WERI-Rb-1 (cell line): Measurements from ENCODE around the gene RTP2.
A peak's percentile ranks its signal among the peaks of the same experiment; 100 is the strongest.

ENCODE experiments used
- DNase-seq: peaks from one replicate; pipeline ENCODE4 v3.0.0-alpha.2; 2020
- H3K27ac ChIP-seq: fragments of 250-450 bp; sonication (Bioruptor Pico); 2 replicates; pipeline ENCODE4 v1.5.1; 2020; ENCODE audit warnings: mild to moderate bottlenecking, moderate library complexity
- H3K27me3 ChIP-seq: fragments of 250-450 bp; sonication (Bioruptor Pico); 2 replicates; pipeline ENCODE4 v1.5.1; 2021; ENCODE audit warnings: mild to moderate bottlenecking, low read depth, moderate library complexity; ENCODE audit not compliant: insufficient read depth, severe bottlenecking
- H3K36me3 ChIP-seq: fragments of 250-450 bp; sonication (Bioruptor Pico); 2 replicates; pipeline ENCODE4 v1.5.1; 2020; ENCODE audit warnings: mild to moderate bottlenecking, moderate library complexity
- H3K4me3 ChIP-seq: 2 replicates; pipeline ENCODE4 v1.5.1; 2011; ENCODE audit warnings: low read depth, mild to moderate bottlenecking, control low read depth, low read length
- H3K9me3 ChIP-seq: fragments of 250-450 bp; sonication (Bioruptor Pico); 2 replicates; pipeline ENCODE4 v1.5.1; 2021; ENCODE audit warnings: mild to moderate bottlenecking, moderate library complexity; ENCODE audit not compliant: severe bottlenecking
- TF ChIP-seq, protein P1 (sequence below): IDR thresholded peaks from 2 replicates; pipeline ENCODE4 v1.5.1; 2011; ENCODE audit warnings: low read depth, mild to moderate bottlenecking, control low read depth, inconsistent platforms, low read length

RTP2 gene

DNA sequence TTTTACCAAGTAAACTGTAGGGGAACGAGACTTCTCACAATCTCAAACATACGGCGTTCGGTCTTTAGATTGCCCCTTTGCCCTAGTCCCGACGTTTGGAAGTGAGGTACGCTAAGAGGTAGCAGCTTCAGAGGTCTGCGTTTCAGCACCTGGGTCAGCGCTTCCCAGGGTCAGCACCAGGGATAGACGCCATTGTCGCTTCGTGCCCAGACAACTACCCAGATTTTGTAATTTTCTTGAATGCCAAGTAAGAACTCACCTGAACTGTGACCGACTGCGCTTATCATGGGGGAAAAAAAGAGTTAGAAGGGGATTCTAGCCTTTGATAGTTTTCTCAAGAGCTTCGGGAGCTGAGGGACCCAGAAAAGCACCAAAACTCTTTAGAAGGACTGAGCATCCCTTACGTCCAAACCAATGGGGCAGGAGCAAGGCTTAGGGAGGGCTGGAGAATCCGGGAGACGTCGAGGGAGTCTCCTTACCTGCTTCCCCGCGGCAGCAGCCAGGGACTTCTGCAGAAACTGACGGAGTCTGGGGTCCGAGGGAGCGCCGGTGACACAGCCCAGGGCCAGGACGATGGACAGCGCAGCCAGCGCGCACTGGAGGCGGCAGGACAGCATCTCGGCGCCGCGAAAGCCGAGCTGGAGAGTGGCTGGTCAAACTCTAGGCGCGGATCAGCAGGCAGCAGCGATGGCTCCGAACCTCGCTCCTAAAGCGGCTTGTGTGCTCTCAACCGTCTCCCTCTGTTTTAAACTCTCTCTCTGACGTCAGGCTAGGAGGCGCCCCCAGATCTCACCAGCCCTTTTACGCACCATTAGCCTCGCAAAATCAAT lies 32.5 kb downstream of the RTP2 start, which contains the start of gene SST:
TSS of gene SST (minus strand) at position 720 of the 830 bp plus-strand sequence. CDS start at position 617, 103 bp downstream.
- Histone ChIP-seq H3K27ac (no peak within 1 kb of the TSS), H3K4me3 (no peak within 1 kb of the TSS), H3K36me3 (no peaks in the 10 kb centered on the region), H3K27me3 (peaks cover 68% of the 10 kb centered on the region), H3K9me3 (no peaks in the 10 kb centered on the region)
- TF ChIP-seq, protein P1, sequence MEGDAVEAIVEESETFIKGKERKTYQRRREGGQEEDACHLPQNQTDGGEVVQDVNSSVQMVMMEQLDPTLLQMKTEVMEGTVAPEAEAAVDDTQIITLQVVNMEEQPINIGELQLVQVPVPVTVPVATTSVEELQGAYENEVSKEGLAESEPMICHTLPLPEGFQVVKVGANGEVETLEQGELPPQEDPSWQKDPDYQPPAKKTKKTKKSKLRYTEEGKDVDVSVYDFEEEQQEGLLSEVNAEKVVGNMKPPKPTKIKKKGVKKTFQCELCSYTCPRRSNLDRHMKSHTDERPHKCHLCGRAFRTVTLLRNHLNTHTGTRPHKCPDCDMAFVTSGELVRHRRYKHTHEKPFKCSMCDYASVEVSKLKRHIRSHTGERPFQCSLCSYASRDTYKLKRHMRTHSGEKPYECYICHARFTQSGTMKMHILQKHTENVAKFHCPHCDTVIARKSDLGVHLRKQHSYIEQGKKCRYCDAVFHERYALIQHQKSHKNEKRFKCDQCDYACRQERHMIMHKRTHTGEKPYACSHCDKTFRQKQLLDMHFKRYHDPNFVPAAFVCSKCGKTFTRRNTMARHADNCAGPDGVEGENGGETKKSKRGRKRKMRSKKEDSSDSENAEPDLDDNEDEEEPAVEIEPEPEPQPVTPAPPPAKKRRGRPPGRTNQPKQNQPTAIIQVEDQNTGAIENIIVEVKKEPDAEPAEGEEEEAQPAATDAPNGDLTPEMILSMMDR: no peak
- peak; percentile 20 for DNase-seq

DNA sequence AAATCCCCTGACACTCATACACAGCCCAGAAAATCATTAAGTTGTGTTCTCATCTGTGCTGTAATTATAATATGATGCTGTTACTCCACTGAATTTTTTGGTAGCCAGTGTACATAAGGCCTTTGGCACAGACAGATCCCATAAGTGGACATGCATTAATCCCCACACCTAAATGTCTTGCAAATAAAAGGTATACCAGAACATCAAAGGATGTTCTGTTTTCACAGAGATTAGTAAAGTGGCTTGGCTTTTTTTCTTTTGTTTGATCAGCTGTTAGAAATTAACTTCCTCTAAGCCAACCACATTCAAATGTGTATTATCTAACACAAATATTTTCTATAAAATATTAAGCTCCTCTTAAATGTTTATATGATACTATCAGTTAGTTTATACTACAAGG lies 34.8 kb downstream of the RTP2 start:
- H3K4me3 ChIP-seq: no peak overlapping the region
- H3K27ac ChIP-seq: no peak overlapping the region
- no peaks in the 10 kb centered on the region for H3K36me3 ChIP-seq
- DNase-seq: no peak
- H3K9me3 ChIP-seq: no peaks in the 10 kb centered on the region
- peaks cover 60% of the 10 kb centered on the region for H3K27me3 ChIP-seq
- TF ChIP-seq, protein P1: no peak

- no peak overlapping the region for H3K27ac ChIP-seq
- H3K36me3 ChIP-seq: no peaks in the 10 kb centered on the region
- TF ChIP-seq, protein P1: no peak
- no peaks in the 10 kb centered on the region for H3K9me3 ChIP-seq
- no peak for DNase-seq
- H3K4me3 ChIP-seq: no peak overlapping the region
- peaks cover 52% of the 10 kb centered on the region for H3K27me3 ChIP-seq
Observed at GRCh38 chr3:187665764-187666402, 36.5 kb downstream of the RTP2 start.

GRCh38 chr3:187665010-187665409 lies 37.3 kb downstream of the RTP2 start:
- Histone ChIP-seq H3K27me3 (peaks cover 44% of the 10 kb centered on the region), H3K36me3 (no peaks in the 10 kb centered on the region), H3K4me3 (no peak overlapping the region), H3K9me3 (no peaks in the 10 kb centered on the region), H3K27ac (no peak overlapping the region)
- TF ChIP-seq, protein P1: no peak
- DNase-seq: no peak

DNA sequence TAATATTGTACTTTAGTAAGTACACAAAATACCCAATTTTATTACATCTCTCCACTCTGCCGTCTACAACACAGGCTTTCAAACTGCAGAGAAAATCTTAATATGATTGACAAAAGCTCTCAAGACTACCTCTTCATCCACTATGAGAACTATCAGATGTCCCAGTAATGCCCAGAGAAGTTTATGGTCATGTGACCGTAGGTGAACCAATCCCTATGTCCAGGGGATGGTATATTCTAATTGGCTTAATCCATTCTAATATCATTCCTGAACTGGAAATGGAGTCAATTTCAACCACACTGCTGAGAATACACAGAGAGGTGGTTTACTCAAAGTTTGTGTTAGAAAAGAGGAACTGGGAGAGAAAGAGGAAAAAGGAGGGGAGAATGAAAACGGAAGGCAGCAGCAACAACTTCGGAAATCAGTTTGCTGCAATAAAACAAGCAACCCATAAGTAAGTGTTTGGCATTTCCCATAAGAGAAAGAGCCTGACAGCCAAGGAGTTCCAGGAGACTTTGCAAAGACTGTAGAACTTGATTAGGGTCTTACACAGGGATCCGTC lies 39.4 kb downstream of the RTP2 start:
- TF ChIP-seq, protein P1: no peak

More for the DNA sequence above, 39.4 kb downstream of the RTP2 start:
- Histone ChIP-seq H3K27me3 (peaks cover 32% of the 10 kb centered on the region), H3K4me3 (no peak overlapping the region), H3K27ac (no peak overlapping the region), H3K36me3 (no peaks in the 10 kb centered on the region), H3K9me3 (no peaks in the 10 kb centered on the region)
- no peak for DNase-seq
